ENCODE measurements around the gene GAL3ST3. TPM values are rescaled to one million over a fixed set of nuclear protein-coding genes. Genes with fewer than 3 reads are reported as not detected.

GAL3ST3 gene
- total RNA-seq, 1 donor from 2014 or later: 0.94 TPM

DNA sequence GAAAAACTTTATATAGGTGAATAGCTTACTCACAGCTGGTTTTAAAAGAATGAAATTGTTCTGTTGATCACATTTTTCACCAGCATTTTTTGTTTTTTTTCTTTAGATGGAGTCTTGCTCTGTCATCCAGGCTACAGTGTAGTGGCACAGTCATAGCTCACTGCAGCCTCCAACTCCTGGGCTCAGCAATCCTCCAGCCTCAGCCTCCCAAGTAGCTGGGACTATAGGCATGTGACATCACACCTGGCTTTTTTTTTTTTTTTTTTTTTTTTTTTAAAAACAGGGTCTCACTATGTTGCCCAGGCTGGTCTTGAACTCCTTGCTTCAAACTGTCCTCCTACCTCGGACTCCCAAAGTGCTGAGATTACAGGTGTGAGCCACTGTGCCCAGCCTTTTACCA lies 24.7 kb upstream of the GAL3ST3 start:
- H3K36me3 Mint-ChIP-seq (ENCODE audit: unreplicated experiment): peaks cover 20% of the 10 kb centered on the region
- TF ChIP-seq CTCF (IDR thresholded peaks at IDR 0.05): no peak
- no peak overlapping the region for H3K27ac Mint-ChIP-seq (ENCODE audit: unreplicated experiment)
- H3K4me1 Mint-ChIP-seq (ENCODE audit: unreplicated experiment): peaks cover 46% of the 10 kb centered on the region
- H3K9me3 Mint-ChIP-seq (ENCODE audit: unreplicated experiment): no peaks in the 10 kb centered on the region
- DNase-seq (ENCODE audit: extremely low spot score, unreplicated experiment): peak; percentile 11
- H3K4me3 Mint-ChIP-seq (ENCODE audit: unreplicated experiment): no peak overlapping the region
- no peaks in the 10 kb centered on the region for H3K27me3 Mint-ChIP-seq (ENCODE audit: unreplicated experiment)

DNA sequence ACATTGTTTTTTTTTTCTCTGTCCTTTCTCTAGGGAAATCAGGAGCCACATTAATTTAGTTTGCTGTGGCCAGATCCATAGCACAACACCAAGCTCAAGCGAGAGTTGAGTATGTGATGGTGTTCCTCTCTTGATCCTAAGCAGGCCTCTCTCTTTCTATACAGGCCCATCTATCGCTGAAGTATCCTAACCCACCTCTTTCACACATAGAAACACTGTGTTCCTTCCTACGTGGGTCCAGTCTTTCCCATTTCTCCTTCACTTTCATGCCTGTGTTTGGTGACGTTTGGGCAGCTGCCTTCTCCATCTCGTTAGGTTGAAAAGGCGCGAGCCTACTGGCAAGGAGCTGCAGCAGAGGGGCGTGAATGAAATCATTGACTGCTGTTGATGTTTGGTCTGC lies 23.6 kb upstream of the GAL3ST3 start:
- no peaks in the 10 kb centered on the region for H3K27me3 Mint-ChIP-seq (ENCODE audit: unreplicated experiment)
- peak; percentile 36 for DNase-seq (ENCODE audit: extremely low spot score, unreplicated experiment)
- peak overlapping the region; percentile 36 for H3K4me3 Mint-ChIP-seq (ENCODE audit: unreplicated experiment)
- no peak for TF ChIP-seq CTCF (IDR thresholded peaks at IDR 0.05)
- H3K4me1 Mint-ChIP-seq (ENCODE audit: unreplicated experiment): peaks cover 48% of the 10 kb centered on the region
- no peaks in the 10 kb centered on the region for H3K9me3 Mint-ChIP-seq (ENCODE audit: unreplicated experiment)
- peaks cover 25% of the 10 kb centered on the region for H3K36me3 Mint-ChIP-seq (ENCODE audit: unreplicated experiment)
- H3K27ac Mint-ChIP-seq (ENCODE audit: unreplicated experiment): peak overlapping the region; percentile 71

- TF ChIP-seq CTCF (IDR thresholded peaks at IDR 0.05): no peak
- peak overlapping the region; percentile 71 for H3K27ac Mint-ChIP-seq (ENCODE audit: unreplicated experiment)
- peak overlapping the region; percentile 88 for H3K4me3 Mint-ChIP-seq (ENCODE audit: unreplicated experiment)
- H3K9me3 Mint-ChIP-seq (ENCODE audit: unreplicated experiment): no peaks in the 10 kb centered on the region
- peaks cover 44% of the 10 kb centered on the region for H3K4me1 Mint-ChIP-seq (ENCODE audit: unreplicated experiment)
- no peaks in the 10 kb centered on the region for H3K27me3 Mint-ChIP-seq (ENCODE audit: unreplicated experiment)
- peaks cover 28% of the 10 kb centered on the region for H3K36me3 Mint-ChIP-seq (ENCODE audit: unreplicated experiment)
- DNase-seq (ENCODE audit: extremely low spot score, unreplicated experiment): peak; percentile 17
Measured at GRCh38 chr11:66072081-66072480, 23.1 kb upstream of the GAL3ST3 start.

DNA sequence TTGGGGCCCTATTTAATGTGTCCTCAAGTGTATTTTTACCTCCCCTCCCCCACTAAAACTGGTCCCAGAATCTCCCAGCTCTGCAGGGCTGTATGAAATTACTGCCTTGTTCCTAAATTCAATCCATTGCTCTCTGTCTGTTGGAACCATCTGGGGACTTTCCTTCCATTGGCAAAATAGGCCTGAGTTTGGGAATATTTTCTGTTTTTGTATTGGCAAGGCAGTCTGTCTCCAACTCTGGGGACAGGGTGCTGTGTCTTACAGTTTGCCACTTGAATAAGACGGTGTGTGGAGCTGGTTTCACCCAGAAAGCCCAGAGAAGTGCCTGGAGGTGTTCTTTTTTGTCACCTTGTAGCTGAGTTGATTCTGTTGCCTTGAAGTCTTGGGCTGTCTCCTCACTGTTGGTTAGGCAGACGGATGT lies 22.4 kb upstream of the GAL3ST3 start:
- H3K27ac Mint-ChIP-seq (ENCODE audit: unreplicated experiment): peak overlapping the region; percentile 71
- H3K4me1 Mint-ChIP-seq (ENCODE audit: unreplicated experiment): peaks cover 42% of the 10 kb centered on the region
- TF ChIP-seq CTCF (IDR thresholded peaks at IDR 0.05): no peak
- peaks cover 35% of the 10 kb centered on the region for H3K36me3 Mint-ChIP-seq (ENCODE audit: unreplicated experiment)
- no peaks in the 10 kb centered on the region for H3K27me3 Mint-ChIP-seq (ENCODE audit: unreplicated experiment)
- DNase-seq (ENCODE audit: extremely low spot score, unreplicated experiment): peak; percentile 34
- H3K4me3 Mint-ChIP-seq (ENCODE audit: unreplicated experiment): peak overlapping the region; percentile 88
- no peaks in the 10 kb centered on the region for H3K9me3 Mint-ChIP-seq (ENCODE audit: unreplicated experiment)

DNA sequence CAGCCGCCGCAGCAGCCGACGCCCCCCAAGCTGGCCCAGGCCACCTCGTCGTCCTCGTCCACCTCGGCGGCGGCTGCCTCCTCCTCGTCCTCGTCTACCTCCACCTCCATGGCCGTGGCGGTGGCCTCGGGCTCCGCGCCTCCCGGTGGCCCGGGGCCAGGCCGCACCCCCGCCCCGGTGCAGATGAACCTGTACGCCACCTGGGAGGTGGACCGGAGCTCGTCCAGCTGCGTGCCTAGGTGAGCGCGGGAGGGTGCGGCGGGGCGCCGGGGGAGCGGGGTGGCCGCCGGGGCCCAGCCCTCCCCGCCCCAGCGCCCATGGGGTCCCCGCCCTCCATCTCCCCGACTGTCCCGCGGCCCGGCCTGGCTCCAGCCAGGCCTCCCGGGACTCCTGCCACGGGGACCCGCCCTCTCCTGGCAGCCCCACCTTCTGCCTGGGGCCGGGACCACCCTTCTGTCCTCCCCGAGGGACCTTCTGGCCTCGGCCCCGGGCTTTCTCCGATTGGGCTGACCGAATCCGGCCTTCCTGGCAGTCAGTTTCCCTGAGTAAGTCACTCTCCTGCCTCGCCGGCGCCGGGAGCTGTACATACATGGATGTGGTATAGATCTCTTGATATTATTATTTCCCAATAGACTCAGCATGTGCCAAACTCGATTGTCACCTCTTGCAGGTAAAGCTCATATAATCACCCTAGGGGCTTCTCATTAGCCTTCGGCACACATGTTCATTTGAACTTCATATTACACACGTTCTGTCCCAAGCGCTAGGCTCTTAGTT lies 21.8 kb upstream of the GAL3ST3 start:
- DNase-seq (ENCODE audit: extremely low spot score, unreplicated experiment): peak; percentile 85
- no peaks in the 10 kb centered on the region for H3K9me3 Mint-ChIP-seq (ENCODE audit: unreplicated experiment)
- peaks cover 37% of the 10 kb centered on the region for H3K36me3 Mint-ChIP-seq (ENCODE audit: unreplicated experiment)

More for the DNA sequence above, 21.8 kb upstream of the GAL3ST3 start:
- Mint-ChIP-seq H3K27me3 (ENCODE audit: unreplicated experiment) (no peaks in the 10 kb centered on the region), H3K4me1 (ENCODE audit: unreplicated experiment) (peaks cover 42% of the 10 kb centered on the region), H3K27ac (ENCODE audit: unreplicated experiment) (peak overlapping the region; percentile 71), H3K4me3 (ENCODE audit: unreplicated experiment) (peak overlapping the region; percentile 88)
- no peak for TF ChIP-seq CTCF (IDR thresholded peaks at IDR 0.05)
